ENCODE results near the gene ASAP2.
"Not testable (repeated sequence)": the region's sequence is repeated elsewhere in the genome, so short reads cannot be mapped to it uniquely, and the experiment has no call there.

The ASAP2 gene

GRCh38 chr2:9206991-9207640, 504 bp downstream of the ASAP2 start:
- peak in 22 of 42 donors; percentile 30 to 72 (median 50) for DNase-seq
- intact Hi-C loops (cut with DNase I) = loop anchor here (5.0 to 10.0 kb wide), 5 partner anchors 55 to 350 kb away; partner anchors contain the start of genes ADAM17, CPSF3 and ITGB1BP1

GRCh38 chr2:9207641-9208311, 1.2 kb downstream of the ASAP2 start:
- peak in 20 of 42 donors; percentile 13 to 59 (median 42) for DNase-seq
- intact Hi-C loops (cut with DNase I) = loop anchor here (5.0 to 10.0 kb wide), 5 partner anchors 55 to 350 kb away; partner anchors contain the start of genes ADAM17, CPSF3 and ITGB1BP1

GRCh38 chr2:9208875-9209274, 2.3 kb downstream of the ASAP2 start:
- intact Hi-C loops (cut with DNase I) = loop anchor here (5.0 to 10.0 kb wide), 5 partner anchors 53 to 348 kb away; partner anchors contain the start of genes ADAM17, CPSF3 and ITGB1BP1
- no peak for DNase-seq

- no peak for DNase-seq
- intact Hi-C loops (cut with DNase I) = no loop called here
These were observed 3.4 kb downstream of the ASAP2 start for GRCh38 chr2:9210030-9210429.

- intact Hi-C loops (cut with DNase I) = no loop called here
- DNase-seq = no peak
These were observed 4.9 kb downstream of the ASAP2 start for GRCh38 chr2:9211496-9211895.

- DNase-seq = no peak
- intact Hi-C loops (cut with DNase I) = no loop called here
These were observed 5.5 kb downstream of the ASAP2 start for GRCh38 chr2:9212010-9212635.

- DNase-seq = peak in 27 of 42 donors; percentile 23 to 83 (median 62)
- intact Hi-C loops (cut with DNase I) = no loop called here
These were observed 6.2 kb downstream of the ASAP2 start for GRCh38 chr2:9212661-9213411.

- DNase-seq = no peak
- intact Hi-C loops (cut with DNase I) = no loop called here
These were observed 7.0 kb downstream of the ASAP2 start for GRCh38 chr2:9213477-9214051.

GRCh38 chr2:9214873-9215272, 8.3 kb downstream of the ASAP2 start:
- DNase-seq = no peak
- intact Hi-C loops (cut with DNase I) = no loop called here

- intact Hi-C loops (cut with DNase I) = no loop called here
- no peak for DNase-seq
These were observed 9.1 kb downstream of the ASAP2 start for GRCh38 chr2:9215680-9216079.

GRCh38 chr2:9216143-9216542, 9.5 kb downstream of the ASAP2 start:
- DNase-seq; intact Hi-C loops (cut with DNase I): not testable (repeated sequence)

- intact Hi-C loops (cut with DNase I) = no loop called here
- DNase-seq = peak in 1 of 42 donors; percentile 27
These were observed 11.5 kb downstream of the ASAP2 start for GRCh38 chr2:9217838-9218770.

- intact Hi-C loops (cut with DNase I) = no loop called here
- no peak for DNase-seq
These were observed 12.4 kb downstream of the ASAP2 start for GRCh38 chr2:9219027-9219445.

- intact Hi-C loops (cut with DNase I) = no loop called here
- DNase-seq = no peak
These were observed 13.6 kb downstream of the ASAP2 start for GRCh38 chr2:9220201-9220600.

- no peak for DNase-seq
- intact Hi-C loops (cut with DNase I) = no loop called here
These were observed 14.6 kb downstream of the ASAP2 start for GRCh38 chr2:9221223-9221622.

GRCh38 chr2:9222239-9222892, 15.8 kb downstream of the ASAP2 start:
- intact Hi-C loops (cut with DNase I) = no loop called here
- DNase-seq = peak in 1 of 42 donors; percentile 38

GRCh38 chr2:9222893-9223287, 16.3 kb downstream of the ASAP2 start:
- DNase-seq = peak in 1 of 42 donors; percentile 23
- intact Hi-C loops (cut with DNase I) = no loop called here

Measured in head of caudate nucleus (tissue), 42 donors.